HCT116 (cell line): Measurements from ENCODE around the gene DCLRE1B.

Experiments
- POLR2A ChIP-seq: IDR thresholded peaks from 2 replicates; pipeline ENCODE4 v1.7.0; 2011; ENCODE audit warnings: borderline replicate concordance; ENCODE audit not compliant: insufficient read depth, insufficient read length; ENCODE audit errors: extremely low read depth
- SP1 ChIP-seq: IDR thresholded peaks from 2 replicates; pipeline ENCODE4 v1.6.1; 2012; ENCODE audit warnings: low read depth
- TCF7L2 ChIP-seq: IDR thresholded peaks from 2 replicates; pipeline ENCODE4 v1.7.0; 2011; ENCODE audit warnings: borderline replicate concordance, inconsistent platforms; ENCODE audit not compliant: insufficient read depth, insufficient read length; ENCODE audit errors: extremely low read depth
- YY1 ChIP-seq: IDR thresholded peaks from 2 replicates; pipeline ENCODE4 v1.6.1; 2011; ENCODE audit warnings: low read length, low read depth, moderate library complexity, mild to moderate bottlenecking; ENCODE audit not compliant: insufficient replicate concordance; ENCODE audit errors: extremely low read depth
- TF ChIP-seq, protein P1 (sequence below), 3 experiments: fragments of 200-600 bp in 1 of 3; sonication (generic) in 1 of 3; IDR thresholded peaks in 2 of 3; conservative IDR thresholded peaks in 1 of 3; 2 replicates each; pipeline ENCODE4 v1.5.1; 2012 to 2017; ENCODE audit warnings: low read depth in 2 of 3, low read length in 2 of 3, antibody characterized with exemption in 1 of 3, borderline replicate concordance in 1 of 3, control low read depth in 1 of 3, mild to moderate bottlenecking in 1 of 3, mixed read lengths in 1 of 3, mixed run types in 1 of 3, moderate library complexity in 1 of 3; ENCODE audit not compliant: insufficient read depth in 1 of 3

DNA sequence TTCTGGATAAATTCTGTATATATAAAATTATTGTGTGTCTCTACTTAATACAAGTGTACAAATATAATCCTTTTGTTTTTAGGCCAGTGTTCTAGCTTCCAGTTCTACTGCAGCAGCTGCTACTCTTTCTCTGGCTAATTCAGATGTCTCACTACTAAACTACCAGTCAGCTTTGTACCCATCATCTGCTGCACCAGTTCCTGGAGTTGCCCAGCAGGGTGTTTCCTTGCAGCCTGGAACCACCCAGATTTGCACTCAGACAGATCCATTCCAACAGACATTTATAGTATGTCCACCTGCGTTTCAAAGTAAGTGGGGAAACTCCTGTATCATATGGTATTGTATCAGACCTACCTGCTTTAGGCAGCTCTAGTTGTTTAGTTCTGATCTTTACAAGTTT, 52.9 kb downstream of the DCLRE1B start:
- TF ChIP-seq YY1 (no peak), SP1 (no peak), POLR2A (no peak), TCF7L2 (no peak)
- TF ChIP-seq, protein P1, sequence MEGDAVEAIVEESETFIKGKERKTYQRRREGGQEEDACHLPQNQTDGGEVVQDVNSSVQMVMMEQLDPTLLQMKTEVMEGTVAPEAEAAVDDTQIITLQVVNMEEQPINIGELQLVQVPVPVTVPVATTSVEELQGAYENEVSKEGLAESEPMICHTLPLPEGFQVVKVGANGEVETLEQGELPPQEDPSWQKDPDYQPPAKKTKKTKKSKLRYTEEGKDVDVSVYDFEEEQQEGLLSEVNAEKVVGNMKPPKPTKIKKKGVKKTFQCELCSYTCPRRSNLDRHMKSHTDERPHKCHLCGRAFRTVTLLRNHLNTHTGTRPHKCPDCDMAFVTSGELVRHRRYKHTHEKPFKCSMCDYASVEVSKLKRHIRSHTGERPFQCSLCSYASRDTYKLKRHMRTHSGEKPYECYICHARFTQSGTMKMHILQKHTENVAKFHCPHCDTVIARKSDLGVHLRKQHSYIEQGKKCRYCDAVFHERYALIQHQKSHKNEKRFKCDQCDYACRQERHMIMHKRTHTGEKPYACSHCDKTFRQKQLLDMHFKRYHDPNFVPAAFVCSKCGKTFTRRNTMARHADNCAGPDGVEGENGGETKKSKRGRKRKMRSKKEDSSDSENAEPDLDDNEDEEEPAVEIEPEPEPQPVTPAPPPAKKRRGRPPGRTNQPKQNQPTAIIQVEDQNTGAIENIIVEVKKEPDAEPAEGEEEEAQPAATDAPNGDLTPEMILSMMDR (IDR thresholded peaks at IDR 0.05 in 2 of 3, conservative IDR thresholded peaks at IDR 0.05 in 1 of 3; ENCODE audit: borderline replicate concordance in 1 of 3, insufficient read depth in 1 of 3, low read depth in 2 of 3, low read length in 2 of 3), result no peak
